HEK293T (cell line): Measurements from ENCODE around the gene KIAA1328.

Source experiments
- ARNT ChIP-seq: fragments of 450-650 bp; IDR thresholded peaks from 2 replicates; pipeline ENCODE4 v1.6.1; 2017; ENCODE audit warnings: mild to moderate bottlenecking
- BHLHE40 ChIP-seq: fragments of 450-650 bp; IDR thresholded peaks from 2 replicates; pipeline ENCODE4 v1.6.1; 2016; ENCODE audit warnings: mild to moderate bottlenecking, moderate library complexity, borderline replicate concordance
- CTBP1 ChIP-seq: fragments of 450-650 bp; IDR thresholded peaks from 2 replicates; pipeline ENCODE4 v1.6.1; 2016; ENCODE audit warnings: borderline replicate concordance
- ELF4 ChIP-seq: fragments of 450-650 bp; IDR thresholded peaks from 2 replicates; pipeline ENCODE4 v1.6.1; 2017; ENCODE audit warnings: antibody characterized with exemption
- FOXM1 ChIP-seq: fragments of 450-650 bp; IDR thresholded peaks from 2 replicates; pipeline ENCODE4 v1.6.1; 2017; ENCODE audit warnings: mild to moderate bottlenecking, borderline replicate concordance
- HDGF ChIP-seq: fragments of 450-650 bp; IDR thresholded peaks from 2 replicates; pipeline ENCODE4 v1.6.1; 2017; ENCODE audit warnings: antibody characterized with exemption, borderline replicate concordance
- L3MBTL2 ChIP-seq: fragments of 450-650 bp; conservative IDR thresholded peaks from 2 replicates; pipeline ENCODE4 v1.6.1; 2016; ENCODE audit warnings: mild to moderate bottlenecking
- NFRKB ChIP-seq: fragments of 450-650 bp; IDR thresholded peaks from 2 replicates; pipeline ENCODE4 v1.6.1; 2016; ENCODE audit warnings: mild to moderate bottlenecking, moderate library complexity
- SP1 ChIP-seq: fragments of 450-650 bp; IDR thresholded peaks from 2 replicates; pipeline ENCODE4 v1.6.1; 2017
- SUZ12 ChIP-seq: fragments of 450-650 bp; IDR thresholded peaks from 2 replicates; pipeline ENCODE4 v1.6.1; 2016; ENCODE audit warnings: mild to moderate bottlenecking
- TARDBP ChIP-seq: fragments of 450-650 bp; IDR thresholded peaks from 2 replicates; pipeline ENCODE4 v1.6.1; 2016
- ZNF384 ChIP-seq: fragments of 450-650 bp; IDR thresholded peaks from 2 replicates; pipeline ENCODE4 v1.6.1; 2016
- TF ChIP-seq, protein P1 (sequence below): fragments of 450-650 bp; IDR thresholded peaks from 2 replicates; pipeline ENCODE4 v1.6.1; 2016

DNA sequence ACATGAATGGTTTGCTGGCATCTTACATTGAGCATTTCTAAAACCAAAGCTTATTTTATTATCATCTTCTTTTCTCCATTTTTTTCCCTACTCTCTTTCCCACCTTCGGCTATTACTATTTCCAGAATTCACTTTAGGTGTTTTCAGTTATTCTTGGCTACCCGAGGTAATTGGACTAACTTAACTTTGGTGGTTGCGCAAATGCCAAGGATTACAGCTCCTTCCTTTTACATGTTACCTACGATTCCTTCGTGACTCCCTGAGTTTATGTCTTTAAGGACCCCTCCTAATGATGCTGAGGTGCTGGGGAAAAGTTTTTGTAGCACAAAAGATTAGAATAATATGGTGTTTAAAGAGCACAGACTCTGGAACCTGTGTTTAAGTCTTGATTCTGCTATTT is 14.3 kb downstream of the KIAA1328 start:
- no peak for TF ChIP-seq ARNT
- TF ChIP-seq HDGF: no peak
- TF ChIP-seq SP1: no peak
- TF ChIP-seq TARDBP: no peak
- TF ChIP-seq, protein P1, sequence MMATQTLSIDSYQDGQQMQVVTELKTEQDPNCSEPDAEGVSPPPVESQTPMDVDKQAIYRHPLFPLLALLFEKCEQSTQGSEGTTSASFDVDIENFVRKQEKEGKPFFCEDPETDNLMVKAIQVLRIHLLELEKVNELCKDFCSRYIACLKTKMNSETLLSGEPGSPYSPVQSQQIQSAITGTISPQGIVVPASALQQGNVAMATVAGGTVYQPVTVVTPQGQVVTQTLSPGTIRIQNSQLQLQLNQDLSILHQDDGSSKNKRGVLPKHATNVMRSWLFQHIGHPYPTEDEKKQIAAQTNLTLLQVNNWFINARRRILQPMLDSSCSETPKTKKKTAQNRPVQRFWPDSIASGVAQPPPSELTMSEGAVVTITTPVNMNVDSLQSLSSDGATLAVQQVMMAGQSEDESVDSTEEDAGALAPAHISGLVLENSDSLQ: no peak
- no peak for TF ChIP-seq L3MBTL2
- TF ChIP-seq SUZ12: no peak
- no peak for TF ChIP-seq BHLHE40
- TF ChIP-seq ELF4: no peak
- no peak for TF ChIP-seq FOXM1
- TF ChIP-seq NFRKB: no peak
- TF ChIP-seq ZNF384: no peak
- TF ChIP-seq CTBP1: no peak
